IPS-NIHi7 (cell line): ENCODE measurements around the gene KRT82.
A peak's percentile ranks its signal among the peaks of the same experiment; 100 is the strongest.
"Not testable (repeated sequence)": the region's sequence is repeated elsewhere in the genome, so short reads cannot be mapped to it uniquely, and the experiment has no call there.

ENCODE experiments used
- DNase-seq: peaks from one replicate; pipeline ENCODE4 v3.0.0; 2012; ENCODE audit warnings: mixed read lengths; ENCODE audit errors: extremely low spot score

KRT82 gene

GRCh38 chr12:52413202-52413601 is 7.1 kb upstream of the KRT82 start:
- DNase-seq: no peak

- DNase-seq: no peak
Observed at GRCh38 chr12:52411815-52412214, 5.7 kb upstream of the KRT82 start.

GRCh38 chr12:52410589-52411248 is 4.6 kb upstream of the KRT82 start:
- DNase-seq: not testable (repeated sequence)

- no peak for DNase-seq
Observed at GRCh38 chr12:52407918-52408317, 1.8 kb upstream of the KRT82 start.

GRCh38 chr12:52404951-52405350 is 1.2 kb downstream of the KRT82 start:
- DNase-seq: no peak

- no peak for DNase-seq
Observed at GRCh38 chr12:52403561-52403960, 2.6 kb downstream of the KRT82 start.

GRCh38 chr12:52402873-52403540 is 3.1 kb downstream of the KRT82 start:
- DNase-seq: no peak

- DNase-seq: no peak
Observed at GRCh38 chr12:52402377-52402776, 3.8 kb downstream of the KRT82 start.

- DNase-seq: no peak
Observed at GRCh38 chr12:52401926-52402325, 4.2 kb downstream of the KRT82 start.

GRCh38 chr12:52401526-52401925 is 4.6 kb downstream of the KRT82 start:
- DNase-seq: no peak

GRCh38 chr12:52400906-52401305 is 5.2 kb downstream of the KRT82 start:
- DNase-seq: no peak

GRCh38 chr12:52399756-52400155 is 6.4 kb downstream of the KRT82 start:
- no peak for DNase-seq

- DNase-seq: no peak
Observed at GRCh38 chr12:52398176-52398575, 8.0 kb downstream of the KRT82 start.

GRCh38 chr12:52396656-52397055 is 9.5 kb downstream of the KRT82 start:
- DNase-seq: no peak

GRCh38 chr12:52395761-52396434 is 10.2 kb downstream of the KRT82 start:
- peak; percentile 95 for DNase-seq

- no peak for DNase-seq
Observed at GRCh38 chr12:52394836-52395405, 11.2 kb downstream of the KRT82 start.

- DNase-seq: no peak
Observed at GRCh38 chr12:52392465-52393007, 13.6 kb downstream of the KRT82 start.

GRCh38 chr12:52391618-52392002 is 14.5 kb downstream of the KRT82 start:
- no peak for DNase-seq

- peak; percentile 71 for DNase-seq
Observed at GRCh38 chr12:52390739-52391617, 15.2 kb downstream of the KRT82 start.

GRCh38 chr12:52389313-52390207 is 16.6 kb downstream of the KRT82 start:
- peak; percentile 34 for DNase-seq
